ENCODE data around the gene OTOGL. TPM values are rescaled to one million over a fixed set of nuclear protein-coding genes. Genes with fewer than 3 reads are reported as not detected.

Gene OTOGL
- total RNA-seq, 2 experiments from 2014 or later: not detected

DNA sequence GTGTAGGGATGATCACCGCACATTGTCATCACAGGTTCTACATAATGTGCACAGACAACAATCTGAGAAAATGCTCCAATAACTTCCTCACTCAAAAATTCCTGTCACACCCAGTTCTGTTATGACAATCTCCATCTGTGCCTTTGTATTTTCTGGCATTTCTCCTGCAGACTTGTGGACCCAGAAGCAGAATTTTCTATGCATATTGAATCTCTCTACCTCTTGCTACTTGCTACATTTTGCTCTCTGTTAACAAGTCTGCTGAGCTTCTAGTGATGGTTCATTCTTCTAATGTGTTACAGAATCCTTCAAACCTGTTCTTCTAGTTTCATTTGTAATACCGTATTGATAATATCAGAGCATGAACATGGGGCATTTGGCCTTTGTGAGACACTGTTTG is 216.9 kb downstream of the OTOGL start:
- H3K36me3 Mint-ChIP-seq (ENCODE audit: low read depth): no peaks in the 10 kb centered on the region
- H3K4me3 Mint-ChIP-seq: no peak overlapping the region
- H3K27ac Mint-ChIP-seq: no peak overlapping the region
- no peaks in the 10 kb centered on the region for H3K27me3 Mint-ChIP-seq (ENCODE audit: low read depth)
- no peak for DNase-seq
- no peaks in the 10 kb centered on the region for H3K9me3 Mint-ChIP-seq
- no peaks in the 10 kb centered on the region for H3K4me1 Mint-ChIP-seq (ENCODE audit: low read depth)
- CTCF ChIA-PET: no interaction called here
- intact Hi-C loops (cut with micrococcal nuclease): no loop called here

DNA sequence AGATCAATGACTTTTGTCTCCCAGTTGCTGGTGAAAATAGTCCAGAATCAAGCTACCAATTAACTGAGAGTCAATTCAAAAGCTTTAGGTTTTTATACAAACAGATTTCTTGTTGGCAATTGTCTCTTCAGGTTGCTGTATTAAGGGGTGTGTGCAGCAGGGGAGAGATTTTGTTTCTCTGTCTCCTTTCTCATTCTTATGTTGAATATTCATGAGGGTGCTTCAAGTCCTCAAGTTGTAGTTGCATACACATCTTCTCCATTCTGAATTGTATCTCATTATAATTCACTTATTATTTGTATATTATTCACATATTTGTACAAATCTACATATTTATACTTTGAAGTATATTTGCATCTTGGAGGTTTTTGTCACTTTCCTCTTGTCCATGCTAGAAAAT is 218.0 kb downstream of the OTOGL start:
- Mint-ChIP-seq H3K27ac (no peak overlapping the region), H3K27me3 (ENCODE audit: low read depth) (no peaks in the 10 kb centered on the region)
- intact Hi-C loops (cut with micrococcal nuclease): no loop called here

DNA sequence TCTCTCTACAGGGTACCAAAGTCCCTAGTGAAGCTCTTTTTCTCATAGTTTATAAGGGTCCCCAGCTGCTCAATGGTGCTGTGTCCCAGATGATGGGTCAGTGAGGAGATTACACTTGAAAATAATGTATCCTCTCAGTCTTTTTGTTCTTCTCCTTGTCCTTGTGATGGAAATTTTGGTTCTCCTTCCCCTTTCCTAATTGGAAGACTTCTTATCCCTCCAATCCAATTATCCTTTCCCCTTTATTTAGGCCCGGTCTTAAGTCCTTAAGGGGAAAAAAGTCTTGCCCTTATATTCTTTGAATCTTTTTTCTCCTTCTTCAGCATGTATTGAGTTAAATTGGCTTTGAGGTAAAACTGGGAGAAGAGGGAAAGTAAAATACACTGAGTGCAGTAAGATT is 218.6 kb downstream of the OTOGL start:
- Mint-ChIP-seq H3K36me3 (ENCODE audit: low read depth) (no peaks in the 10 kb centered on the region), H3K27me3 (ENCODE audit: low read depth) (no peaks in the 10 kb centered on the region), H3K4me3 (no peak overlapping the region), H3K9me3 (no peaks in the 10 kb centered on the region), H3K27ac (no peak overlapping the region), H3K4me1 (ENCODE audit: low read depth) (no peaks in the 10 kb centered on the region)
- DNase-seq: no peak
- intact Hi-C loops (cut with micrococcal nuclease): no loop called here
- CTCF ChIA-PET: no interaction called here

More for the DNA sequence above, 218.0 kb downstream of the OTOGL start:
- H3K36me3 Mint-ChIP-seq (ENCODE audit: low read depth): no peaks in the 10 kb centered on the region
- CTCF ChIA-PET: no interaction called here
- H3K4me3 Mint-ChIP-seq: no peak overlapping the region
- H3K4me1 Mint-ChIP-seq (ENCODE audit: low read depth): no peaks in the 10 kb centered on the region
- H3K9me3 Mint-ChIP-seq: no peaks in the 10 kb centered on the region
- no peak for DNase-seq

DNA sequence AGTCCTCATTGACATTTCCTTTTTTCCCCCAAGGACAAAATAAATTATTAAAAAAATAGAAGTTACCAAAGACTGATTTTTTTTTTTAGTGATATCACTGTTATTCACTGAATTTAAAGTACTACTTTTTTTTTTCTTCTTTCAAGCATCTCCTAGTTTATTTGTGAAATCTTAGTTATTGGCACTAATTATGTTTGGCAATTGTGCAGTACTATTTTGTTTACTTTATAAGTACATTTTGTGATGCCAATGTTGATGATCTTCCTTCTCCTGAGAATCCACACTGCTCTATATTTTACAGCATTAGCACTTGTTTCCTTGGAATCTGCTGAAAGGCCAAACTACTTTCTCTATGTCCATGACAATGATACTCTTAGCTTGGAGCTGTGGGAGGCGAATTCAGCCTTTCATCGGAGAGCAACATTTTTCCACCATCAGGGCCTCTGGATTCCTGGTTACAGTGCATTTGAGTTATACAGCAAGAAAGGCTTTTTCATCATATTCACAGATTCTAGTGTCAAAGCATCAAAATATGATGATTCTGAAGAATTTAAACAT is 220.9 kb downstream of the OTOGL start:
- Mint-ChIP-seq H3K27me3 (ENCODE audit: low read depth) (no peaks in the 10 kb centered on the region), H3K4me3 (no peak overlapping the region), H3K27ac (no peak overlapping the region), H3K9me3 (no peaks in the 10 kb centered on the region), H3K4me1 (ENCODE audit: low read depth) (no peaks in the 10 kb centered on the region), H3K36me3 (ENCODE audit: low read depth) (no peaks in the 10 kb centered on the region)
- CTCF ChIA-PET: no interaction called here
- intact Hi-C loops (cut with micrococcal nuclease): no loop called here
- no peak for DNase-seq

DNA sequence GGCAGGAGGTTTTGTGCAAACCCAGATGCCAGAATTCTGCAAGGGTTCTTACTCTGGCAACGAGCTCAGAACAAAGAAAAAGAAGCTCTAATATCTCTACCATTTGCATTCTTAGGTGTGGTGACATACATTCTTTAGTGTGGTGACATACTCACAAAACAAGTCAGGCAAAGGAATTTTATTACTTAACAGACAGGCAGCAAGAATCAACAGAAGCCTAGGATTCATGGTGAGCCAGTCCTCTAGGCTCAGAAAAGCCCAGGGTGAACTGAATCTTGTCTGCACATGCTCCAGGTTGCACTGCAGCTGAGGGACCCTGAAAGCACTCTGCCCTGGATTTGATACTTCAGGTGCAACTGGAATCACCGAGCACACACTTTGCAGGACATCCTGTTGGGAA is 222.3 kb downstream of the OTOGL start:
- CTCF ChIA-PET: no interaction called here
- H3K27ac Mint-ChIP-seq: no peak overlapping the region
- H3K4me1 Mint-ChIP-seq (ENCODE audit: low read depth): no peaks in the 10 kb centered on the region
- H3K27me3 Mint-ChIP-seq (ENCODE audit: low read depth): no peaks in the 10 kb centered on the region
- DNase-seq: no peak
- intact Hi-C loops (cut with micrococcal nuclease): no loop called here
- no peaks in the 10 kb centered on the region for H3K36me3 Mint-ChIP-seq (ENCODE audit: low read depth)
- no peaks in the 10 kb centered on the region for H3K9me3 Mint-ChIP-seq
- no peak overlapping the region for H3K4me3 Mint-ChIP-seq

DNA sequence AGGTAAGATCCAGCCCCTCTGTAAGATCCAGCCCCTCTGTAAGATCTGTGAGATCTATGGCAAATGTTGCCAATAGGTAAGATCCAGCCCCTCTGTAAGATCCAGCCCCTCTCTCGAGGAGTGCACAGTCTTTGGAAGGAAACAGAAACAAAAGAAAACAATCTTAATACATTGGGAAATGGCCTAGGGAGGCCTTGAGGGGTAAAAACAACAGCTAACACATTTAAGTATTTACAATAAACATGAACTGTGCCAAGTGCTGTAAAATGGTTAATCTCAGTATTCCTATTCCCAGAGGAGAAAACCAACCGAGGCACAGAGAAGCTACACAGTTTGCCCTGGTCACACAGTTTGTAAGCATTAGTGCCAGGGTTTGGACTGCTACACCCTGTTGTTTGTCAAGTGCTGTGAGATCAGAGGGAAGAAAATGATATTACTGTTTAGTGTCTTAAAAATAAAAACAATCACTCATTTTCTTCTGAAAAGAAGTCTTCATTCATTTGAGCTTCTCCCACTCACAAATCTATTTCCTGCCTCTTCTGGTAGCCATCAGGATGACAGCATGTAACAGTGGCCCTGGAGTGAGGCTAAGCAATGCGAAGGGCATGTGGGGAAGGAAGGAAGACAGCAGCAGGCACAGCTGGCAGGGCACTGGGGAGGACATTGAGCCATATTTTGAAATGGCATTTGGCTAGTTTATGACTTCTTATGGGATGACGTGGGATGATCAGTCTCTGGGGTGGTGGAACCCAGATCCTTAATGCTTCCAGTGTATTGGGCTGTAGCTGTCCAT is 226.0 kb downstream of the OTOGL start:
- intact Hi-C loops (cut with micrococcal nuclease): no loop called here
- CTCF ChIA-PET: no interaction called here
- Mint-ChIP-seq H3K27me3 (ENCODE audit: low read depth) (no peaks in the 10 kb centered on the region), H3K4me3 (no peak overlapping the region), H3K27ac (no peak overlapping the region), H3K4me1 (ENCODE audit: low read depth) (no peaks in the 10 kb centered on the region), H3K36me3 (ENCODE audit: low read depth) (no peaks in the 10 kb centered on the region), H3K9me3 (no peaks in the 10 kb centered on the region)
- DNase-seq: no peak

DNA sequence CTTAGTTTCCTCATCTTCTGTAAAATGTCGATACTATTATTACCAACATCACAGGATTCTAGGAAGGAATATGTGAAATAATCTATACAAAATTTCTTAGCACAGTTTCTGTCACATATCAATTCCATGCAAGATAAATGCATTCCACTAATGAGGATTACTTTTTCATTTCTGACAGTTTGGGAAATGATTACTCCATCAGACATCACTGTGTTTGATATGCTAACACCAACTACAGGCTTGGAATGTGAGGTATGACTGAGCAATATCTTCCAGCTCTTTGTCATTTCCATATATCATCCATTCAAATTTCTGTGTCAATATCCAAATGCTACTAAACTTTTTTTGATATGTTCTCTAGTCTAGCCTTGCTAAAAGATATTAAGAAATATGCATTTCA is 233.5 kb downstream of the OTOGL start:
- H3K27ac Mint-ChIP-seq: no peak overlapping the region
- no peak for DNase-seq
- H3K4me3 Mint-ChIP-seq: no peak overlapping the region
- H3K36me3 Mint-ChIP-seq (ENCODE audit: low read depth): no peaks in the 10 kb centered on the region
- H3K27me3 Mint-ChIP-seq (ENCODE audit: low read depth): no peaks in the 10 kb centered on the region
- intact Hi-C loops (cut with micrococcal nuclease): no loop called here
- H3K9me3 Mint-ChIP-seq: peaks cover 1% of the 10 kb centered on the region
- no peaks in the 10 kb centered on the region for H3K4me1 Mint-ChIP-seq (ENCODE audit: low read depth)
- CTCF ChIA-PET: no interaction called here

DNA sequence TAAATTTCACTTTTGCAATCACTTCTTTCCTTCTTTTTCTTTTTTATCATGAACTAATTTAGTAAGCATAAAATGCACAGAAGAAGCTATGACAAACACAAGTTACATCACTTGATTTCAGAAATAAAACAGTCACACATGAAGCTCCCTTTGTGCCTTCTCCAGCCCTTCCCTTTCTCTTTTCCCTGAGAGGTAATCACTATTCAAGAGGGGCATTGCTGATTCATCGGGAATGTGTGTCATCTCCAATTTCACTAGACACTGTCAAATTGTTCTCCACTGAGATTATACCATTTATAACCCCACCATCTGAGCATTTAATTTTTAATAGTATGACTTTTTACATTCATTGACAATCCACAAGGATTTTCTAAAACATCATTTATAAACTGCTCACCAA is 253.1 kb downstream of the OTOGL start:
- Mint-ChIP-seq H3K27me3 (ENCODE audit: low read depth) (no peaks in the 10 kb centered on the region), H3K36me3 (ENCODE audit: low read depth) (no peaks in the 10 kb centered on the region), H3K4me3 (no peak overlapping the region), H3K9me3 (peaks cover 3% of the 10 kb centered on the region), H3K27ac (no peak overlapping the region), H3K4me1 (ENCODE audit: low read depth) (no peaks in the 10 kb centered on the region)
- no peak for DNase-seq
- intact Hi-C loops (cut with micrococcal nuclease): no loop called here
- CTCF ChIA-PET: interaction anchor here (0.6 kb wide), 1 partner anchor 187 kb away, joined by 3 read pairs; no protein-coding TSS in a partner anchor

DNA sequence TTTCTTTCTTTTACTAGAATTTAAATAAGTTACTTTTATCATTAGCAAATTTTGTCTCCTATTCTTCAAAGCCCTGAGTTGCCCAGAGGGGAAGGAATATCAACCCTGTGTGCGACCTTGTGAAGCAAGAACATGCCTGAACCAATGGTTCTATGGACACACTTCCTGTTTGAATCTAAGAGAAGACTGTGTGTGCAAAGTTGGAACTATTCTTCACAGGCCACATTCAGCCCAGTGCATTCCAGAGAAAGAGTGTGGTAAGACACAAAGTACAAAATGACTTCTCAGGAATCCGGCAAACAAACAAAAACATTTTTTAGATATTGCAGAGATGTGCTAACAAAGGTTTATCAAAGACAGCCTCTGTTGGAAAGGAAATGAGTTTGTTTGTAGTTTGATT is 253.9 kb downstream of the OTOGL start:
- intact Hi-C loops (cut with micrococcal nuclease): no loop called here
- Mint-ChIP-seq H3K27ac (no peak overlapping the region), H3K27me3 (ENCODE audit: low read depth) (no peaks in the 10 kb centered on the region), H3K4me1 (ENCODE audit: low read depth) (no peaks in the 10 kb centered on the region), H3K4me3 (no peak overlapping the region), H3K9me3 (peaks cover 3% of the 10 kb centered on the region), H3K36me3 (ENCODE audit: low read depth) (no peaks in the 10 kb centered on the region)
- CTCF ChIA-PET: no interaction called here
- DNase-seq: no peak

DNA sequence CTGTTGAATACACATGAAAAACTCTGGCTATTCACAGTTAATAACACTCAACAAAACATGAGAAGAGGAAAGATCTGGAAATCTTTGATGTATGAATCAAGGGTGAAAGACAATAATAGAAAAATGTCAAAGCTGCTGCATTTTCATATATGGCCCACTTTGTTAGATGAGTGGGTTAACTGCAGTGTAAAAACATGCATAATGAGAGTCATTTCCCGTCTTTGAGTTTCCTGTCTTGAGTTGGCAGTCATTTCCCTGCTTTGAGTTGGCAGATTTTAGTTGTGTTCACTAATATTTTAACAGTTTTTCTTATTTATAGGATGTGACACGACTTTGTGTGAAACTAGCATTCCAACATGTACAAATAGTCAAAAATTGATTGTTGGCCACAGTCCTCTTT is 256.8 kb downstream of the OTOGL start:
- DNase-seq: no peak
- no peaks in the 10 kb centered on the region for H3K36me3 Mint-ChIP-seq (ENCODE audit: low read depth)
- CTCF ChIA-PET: no interaction called here
- no peak overlapping the region for H3K4me3 Mint-ChIP-seq
- H3K27me3 Mint-ChIP-seq (ENCODE audit: low read depth): no peaks in the 10 kb centered on the region
- H3K27ac Mint-ChIP-seq: no peak overlapping the region
- intact Hi-C loops (cut with micrococcal nuclease): no loop called here
- H3K4me1 Mint-ChIP-seq (ENCODE audit: low read depth): no peaks in the 10 kb centered on the region
- H3K9me3 Mint-ChIP-seq: no peaks in the 10 kb centered on the region

DNA sequence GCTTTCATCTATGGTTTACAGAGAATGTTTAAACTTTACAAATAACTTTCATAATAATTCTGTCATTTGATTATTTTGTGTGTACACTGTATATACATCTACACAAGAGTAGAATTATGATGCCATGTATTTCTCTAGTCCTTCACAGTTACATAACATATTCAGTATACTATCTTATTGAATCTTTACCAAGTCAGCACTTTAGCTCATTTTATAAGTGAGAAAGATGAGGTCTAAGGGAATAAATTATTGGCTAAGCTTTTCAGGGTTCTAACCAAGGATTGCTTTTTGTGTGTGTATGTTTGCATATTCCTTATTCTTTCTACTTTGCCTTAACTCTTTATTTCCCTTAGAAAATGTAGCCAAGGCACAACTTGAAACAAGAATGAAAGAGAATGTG is 260.4 kb downstream of the OTOGL start:
- DNase-seq: no peak
- H3K36me3 Mint-ChIP-seq (ENCODE audit: low read depth): no peaks in the 10 kb centered on the region
- H3K4me3 Mint-ChIP-seq: no peak overlapping the region
- no peaks in the 10 kb centered on the region for H3K27me3 Mint-ChIP-seq (ENCODE audit: low read depth)
- CTCF ChIA-PET: no interaction called here
- no peaks in the 10 kb centered on the region for H3K9me3 Mint-ChIP-seq
- intact Hi-C loops (cut with micrococcal nuclease): no loop called here
- H3K27ac Mint-ChIP-seq: no peak overlapping the region
- H3K4me1 Mint-ChIP-seq (ENCODE audit: low read depth): no peaks in the 10 kb centered on the region

DNA sequence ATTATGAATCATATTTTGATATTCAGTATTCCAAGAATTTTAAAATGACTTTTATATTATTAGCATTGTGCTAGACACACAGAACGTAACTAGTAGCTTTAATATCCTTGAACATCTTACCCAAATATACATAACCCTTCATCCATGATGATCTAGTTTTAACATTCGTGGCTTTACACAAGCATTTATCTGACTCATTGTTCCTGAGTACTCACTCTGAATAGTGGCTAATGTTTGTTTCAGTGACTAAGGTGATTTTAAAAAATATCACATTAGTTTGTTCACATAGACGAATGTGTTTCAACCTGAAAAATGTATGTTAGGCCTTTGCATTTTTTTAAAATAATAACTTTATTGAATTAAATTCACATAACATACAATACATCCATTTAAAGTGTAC is 264.7 kb downstream of the OTOGL start:
- DNase-seq: no peak
- Mint-ChIP-seq H3K27me3 (ENCODE audit: low read depth) (no peaks in the 10 kb centered on the region), H3K36me3 (ENCODE audit: low read depth) (no peaks in the 10 kb centered on the region), H3K4me3 (no peak overlapping the region), H3K9me3 (no peaks in the 10 kb centered on the region), H3K27ac (no peak overlapping the region), H3K4me1 (ENCODE audit: low read depth) (no peaks in the 10 kb centered on the region)
- intact Hi-C loops (cut with micrococcal nuclease): no loop called here
- CTCF ChIA-PET: no interaction called here

DNA sequence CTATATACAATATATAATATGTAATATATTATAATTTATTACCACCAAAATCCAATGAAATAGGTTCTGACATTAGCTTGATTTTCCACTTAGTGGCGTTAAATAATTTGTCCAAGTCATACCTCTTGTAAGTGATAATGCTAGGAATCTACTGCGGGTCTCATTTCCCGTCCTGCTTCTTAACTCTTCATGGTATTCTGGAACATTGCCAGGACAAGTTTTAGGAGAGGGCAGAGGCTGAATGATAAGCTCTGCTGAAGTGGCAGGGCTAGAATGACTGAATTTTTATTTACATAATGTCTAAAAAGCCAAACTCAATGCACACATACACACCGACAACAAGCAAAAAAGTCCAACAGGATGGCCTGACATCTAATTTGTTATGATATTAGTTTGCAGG is 274.3 kb downstream of the OTOGL start:
- Mint-ChIP-seq H3K27me3 (ENCODE audit: low read depth) (no peaks in the 10 kb centered on the region), H3K4me1 (ENCODE audit: low read depth) (no peaks in the 10 kb centered on the region), H3K36me3 (ENCODE audit: low read depth) (no peaks in the 10 kb centered on the region), H3K27ac (no peak overlapping the region), H3K4me3 (no peak overlapping the region), H3K9me3 (no peaks in the 10 kb centered on the region)
- intact Hi-C loops (cut with micrococcal nuclease): no loop called here
- CTCF ChIA-PET: interaction anchor here (0.6 kb wide), 1 partner anchor 973 kb away, joined by 4 read pairs; no protein-coding TSS in a partner anchor
- no peak for DNase-seq
